ENCODE results near the gene GPR156.
"Not testable (repeated sequence)": the region's sequence is repeated elsewhere in the genome, so short reads cannot be mapped to it uniquely, and the experiment has no call there.

GPR156 gene

DNA sequence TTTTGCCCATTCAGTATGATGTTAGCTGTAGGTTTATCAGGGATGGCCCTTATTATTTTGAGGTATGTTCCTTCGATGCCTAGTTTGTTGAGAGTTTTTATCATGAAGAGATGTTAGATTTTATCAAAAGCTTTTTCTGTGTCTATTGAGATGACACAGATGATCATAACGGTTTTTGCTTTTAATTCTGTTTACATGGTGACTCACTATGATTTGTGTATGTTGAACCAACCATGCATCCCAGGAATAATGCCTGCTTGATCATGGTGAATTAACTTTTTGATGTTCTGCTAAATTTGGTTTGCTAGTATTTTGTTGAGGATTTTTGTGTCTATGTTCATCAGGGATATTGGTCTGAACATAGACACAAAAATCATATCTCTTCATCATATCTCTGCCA is 8.3 kb downstream of the GPR156 start:
- DNase-seq (ENCODE audit: low read depth): no peak
- H3K4me3 ChIP-seq (ENCODE audit: low read depth, low read length): no peak overlapping the region

DNA sequence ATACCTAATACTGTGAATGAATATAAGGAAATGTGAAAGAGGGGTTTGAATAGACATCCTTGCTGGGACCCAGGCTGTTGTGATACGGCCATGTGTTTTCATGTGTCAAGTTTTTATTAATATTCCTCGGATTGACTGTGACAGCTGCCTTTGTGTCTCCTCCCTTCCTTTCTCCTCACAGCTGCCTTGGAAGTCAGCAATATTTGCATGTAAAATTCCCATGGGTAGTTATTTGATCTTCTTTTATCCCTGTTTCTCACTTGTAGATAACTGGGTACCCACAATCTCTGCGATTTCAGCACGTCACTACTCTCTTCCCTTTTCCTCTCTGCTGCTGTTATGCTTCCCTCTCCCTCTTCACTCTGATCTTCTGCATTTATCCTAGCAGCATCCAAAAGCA is 9.4 kb downstream of the GPR156 start:
- peak; percentile 29 for DNase-seq (ENCODE audit: low read depth)
- H3K4me3 ChIP-seq (ENCODE audit: low read depth, low read length): no peak overlapping the region

DNA sequence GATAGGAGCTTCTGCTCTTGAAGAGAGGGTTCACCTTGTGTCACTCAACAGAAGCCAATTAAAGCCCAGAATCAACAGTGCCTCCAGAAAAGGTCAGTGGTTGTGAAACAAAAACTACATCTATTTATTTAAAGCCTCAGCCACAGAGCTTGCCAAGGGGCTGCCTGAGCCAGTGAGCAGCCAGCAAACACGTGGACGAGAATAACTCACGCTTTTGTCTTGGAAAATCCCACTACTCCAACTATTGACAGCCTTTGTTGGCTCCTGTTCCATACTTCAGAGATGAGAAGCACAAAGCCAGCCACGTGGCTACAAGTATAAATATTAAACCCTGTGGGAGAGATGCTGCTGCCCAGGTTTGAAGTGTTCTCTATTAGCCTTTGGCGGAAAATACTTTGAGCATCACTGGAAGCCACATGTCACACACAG is 10.3 kb downstream of the GPR156 start:
- no peak overlapping the region for H3K4me3 ChIP-seq (ENCODE audit: low read depth, low read length)
- peak; percentile 19 for DNase-seq (ENCODE audit: low read depth)

DNA sequence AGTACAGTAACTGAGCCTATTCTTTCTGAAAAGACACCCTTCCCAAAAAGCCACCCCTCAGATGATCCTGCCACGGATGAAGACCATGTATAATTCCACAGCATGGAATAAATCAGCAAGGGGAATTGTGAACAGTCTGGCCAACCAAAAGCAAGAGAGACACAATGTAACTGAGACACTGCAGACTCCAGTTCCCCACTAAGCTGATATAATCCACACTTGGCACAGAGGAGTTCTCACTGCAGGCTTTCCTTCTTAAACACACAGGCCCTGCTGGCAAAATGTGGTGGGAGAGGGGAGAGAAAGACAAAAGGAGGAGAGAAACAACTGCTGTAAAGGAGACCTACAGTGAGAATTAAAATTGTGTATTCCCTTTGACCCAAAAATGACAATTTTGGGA is 12.7 kb downstream of the GPR156 start:
- DNase-seq (ENCODE audit: low read depth): no peak
- no peak overlapping the region for H3K4me3 ChIP-seq (ENCODE audit: low read depth, low read length)

DNA sequence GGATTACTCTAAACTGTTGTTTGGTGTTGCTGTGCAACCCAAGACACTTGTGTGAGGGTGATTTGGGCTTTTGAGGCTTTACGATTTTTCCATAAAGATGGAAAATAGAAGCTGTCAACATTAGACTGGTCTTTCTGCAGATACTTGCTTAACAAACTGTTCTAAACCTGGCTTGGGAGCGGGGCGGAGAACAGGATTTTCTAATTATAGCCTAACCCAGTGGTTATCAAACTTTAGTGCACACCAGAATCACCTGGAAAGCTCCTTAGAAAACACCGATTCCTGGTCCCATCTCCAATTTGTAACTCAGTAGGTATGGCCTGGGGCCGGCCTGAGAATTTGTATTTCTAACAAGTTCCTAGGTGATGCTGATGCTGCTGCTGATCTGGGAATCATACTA is 19.0 kb downstream of the GPR156 start:
- DNase-seq (ENCODE audit: low read depth): no peak
- H3K4me3 ChIP-seq (ENCODE audit: low read depth, low read length): no peak overlapping the region

DNA sequence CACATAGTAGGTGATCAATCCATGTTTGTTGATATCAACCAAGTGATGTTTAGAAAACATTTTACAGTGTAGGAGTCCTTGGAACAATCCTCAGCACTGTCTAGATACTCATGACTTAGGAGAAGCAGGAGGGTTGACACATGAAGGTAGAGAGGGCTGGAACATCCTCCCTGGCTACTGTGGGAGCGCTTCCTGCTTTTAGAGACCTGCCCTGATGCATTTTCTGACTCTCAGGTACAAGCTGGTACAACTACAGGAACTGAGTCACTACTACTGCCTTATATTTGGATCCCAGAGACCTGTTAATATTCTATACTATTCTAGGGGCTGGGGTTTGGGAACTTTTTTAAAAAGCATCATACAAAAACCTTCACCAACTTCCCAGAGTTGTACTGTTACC is 20.1 kb downstream of the GPR156 start:
- no peak overlapping the region for H3K4me3 ChIP-seq (ENCODE audit: low read depth, low read length)
- DNase-seq (ENCODE audit: low read depth): no peak

DNA sequence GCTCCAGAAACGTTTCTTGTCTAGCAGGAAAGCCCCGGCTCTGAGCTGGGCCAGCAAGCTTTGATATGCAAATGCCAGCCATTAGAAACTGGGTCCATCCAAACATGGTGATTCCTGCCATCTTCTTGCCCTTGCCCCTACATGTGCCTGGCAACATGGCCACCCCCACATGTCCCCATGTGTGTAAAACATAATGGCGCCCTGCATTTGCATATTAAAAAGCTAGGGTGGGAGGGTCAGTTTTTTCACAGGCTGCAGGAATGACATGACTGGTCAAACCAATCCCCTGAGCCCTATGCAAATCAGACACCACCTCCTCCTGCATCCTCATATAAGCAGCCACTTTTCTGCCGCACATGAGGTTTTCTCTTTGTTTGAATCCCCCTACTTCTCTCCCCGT is 21.2 kb downstream of the GPR156 start:
- DNase-seq (ENCODE audit: low read depth): no peak
- no peak overlapping the region for H3K4me3 ChIP-seq (ENCODE audit: low read depth, low read length)

DNA sequence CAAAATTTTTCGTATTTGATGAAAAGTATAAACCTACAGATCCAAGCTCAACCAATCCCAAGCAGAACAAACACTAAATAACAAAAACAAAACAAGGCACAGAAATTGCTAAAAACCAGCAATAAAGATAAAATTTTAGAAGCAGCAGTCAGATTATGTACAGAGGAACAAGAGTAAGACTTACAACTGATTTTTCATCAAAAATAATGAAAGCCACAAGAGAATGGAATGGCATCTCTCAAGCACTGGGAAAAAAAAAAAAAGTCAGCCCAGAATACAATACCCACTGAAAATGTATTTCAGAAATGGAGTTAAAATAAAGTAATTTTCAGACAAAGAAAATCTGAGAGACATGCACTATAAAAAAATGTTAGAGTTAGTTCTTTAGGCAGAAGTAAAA is 27.0 kb downstream of the GPR156 start:
- H3K4me3 ChIP-seq (ENCODE audit: low read depth, low read length): no peak overlapping the region
- no peak for DNase-seq (ENCODE audit: low read depth)

DNA sequence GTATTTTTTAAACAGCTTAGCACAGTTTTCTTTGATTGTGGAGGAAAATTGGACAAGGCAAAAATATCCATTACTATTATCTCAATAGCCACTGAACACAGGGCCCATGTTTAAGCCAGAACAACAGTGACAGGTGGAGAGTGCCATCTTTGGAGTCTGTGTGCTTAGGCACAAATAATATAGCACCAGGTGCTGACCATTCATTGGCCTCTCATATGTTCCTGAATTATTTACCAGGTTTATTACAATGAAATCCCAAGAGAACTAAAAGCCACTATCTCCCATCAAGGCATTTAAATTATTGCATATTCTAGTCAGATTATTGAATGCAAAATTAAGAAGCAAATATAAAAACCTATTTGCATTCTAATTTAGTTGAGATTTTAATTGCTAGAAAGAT is 39.6 kb downstream of the GPR156 start:
- no peak for DNase-seq (ENCODE audit: low read depth)

DNA sequence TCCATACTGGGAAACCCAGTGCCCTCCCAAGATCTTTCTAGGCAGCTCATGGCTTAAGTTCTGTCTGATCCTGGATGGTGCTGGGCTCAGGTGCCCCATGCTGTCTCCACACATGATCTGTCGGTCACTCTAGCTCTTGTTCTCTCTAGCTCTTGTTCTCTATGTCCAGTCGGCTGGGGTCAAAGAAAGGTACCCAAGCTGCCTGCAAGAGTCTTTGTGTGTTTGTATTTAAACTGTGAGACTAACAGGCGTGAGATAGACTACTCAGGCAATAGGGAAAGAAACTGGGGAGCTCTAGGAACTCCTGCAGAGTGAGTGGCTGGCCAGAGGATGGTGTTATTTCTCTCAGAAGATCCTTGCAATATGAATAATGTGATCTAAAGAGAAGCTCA is 40.2 kb downstream of the GPR156 start:
- DNase-seq (ENCODE audit: low read depth): no peak
- no peak overlapping the region for H3K4me3 ChIP-seq (ENCODE audit: low read depth, low read length)

More for the DNA sequence above, 39.6 kb downstream of the GPR156 start:
- H3K4me3 ChIP-seq (ENCODE audit: low read depth, low read length): no peak overlapping the region

DNA sequence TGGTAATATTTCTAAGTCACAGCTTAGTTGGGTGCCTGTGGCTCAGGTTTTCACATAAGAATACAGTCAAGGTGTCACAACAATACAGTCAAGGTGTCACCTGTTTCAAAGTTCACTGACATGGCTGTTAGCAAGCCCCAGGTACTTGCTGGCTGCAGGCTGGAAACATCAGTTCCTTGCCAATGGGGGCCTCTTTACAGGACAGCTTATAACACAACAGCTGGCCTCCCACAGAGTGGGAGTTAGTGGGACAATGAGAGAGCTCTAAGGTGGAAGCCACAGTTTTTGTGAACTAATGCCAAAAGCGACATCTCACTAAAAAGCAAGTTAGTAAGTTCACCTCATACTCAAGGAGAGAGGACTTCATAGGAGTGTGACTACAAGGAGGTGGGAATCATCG is 45.4 kb downstream of the GPR156 start:
- DNase-seq (ENCODE audit: low read depth): no peak

DNA sequence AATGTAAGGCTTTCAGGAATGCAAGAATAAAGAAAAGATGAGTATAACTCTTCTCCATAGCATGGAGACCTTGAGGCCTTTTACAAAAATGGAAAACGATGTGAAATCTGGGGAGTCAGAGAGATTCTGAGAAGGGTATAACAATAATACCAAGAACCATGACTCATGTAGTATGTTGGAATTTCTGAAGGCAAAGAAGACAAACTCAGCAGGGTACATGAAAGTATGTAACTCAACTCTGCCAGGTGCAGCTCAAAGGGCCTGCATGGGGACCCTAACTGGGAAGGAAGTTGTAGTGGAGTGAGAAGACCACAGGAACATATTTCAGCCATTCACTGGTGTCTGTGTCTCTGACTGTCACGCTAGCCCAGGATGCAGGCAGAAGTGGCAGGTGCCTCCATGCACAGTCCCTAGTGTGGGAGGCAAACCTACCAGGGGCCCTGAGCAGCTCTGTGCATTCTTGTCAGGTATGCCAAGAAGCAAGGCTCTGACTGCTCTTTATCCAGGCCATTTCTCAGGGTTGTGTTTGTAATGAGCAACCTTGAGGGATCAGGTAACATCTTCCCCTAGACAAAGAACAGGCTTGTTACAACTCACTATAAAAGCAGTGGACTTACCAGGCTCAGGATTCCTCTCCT is 57.2 kb downstream of the GPR156 start:
- DNase-seq (ENCODE audit: low read depth): no peak

More for the DNA sequence above, 45.4 kb downstream of the GPR156 start:
- H3K4me3 ChIP-seq (ENCODE audit: low read depth, low read length): no peak overlapping the region

DNA sequence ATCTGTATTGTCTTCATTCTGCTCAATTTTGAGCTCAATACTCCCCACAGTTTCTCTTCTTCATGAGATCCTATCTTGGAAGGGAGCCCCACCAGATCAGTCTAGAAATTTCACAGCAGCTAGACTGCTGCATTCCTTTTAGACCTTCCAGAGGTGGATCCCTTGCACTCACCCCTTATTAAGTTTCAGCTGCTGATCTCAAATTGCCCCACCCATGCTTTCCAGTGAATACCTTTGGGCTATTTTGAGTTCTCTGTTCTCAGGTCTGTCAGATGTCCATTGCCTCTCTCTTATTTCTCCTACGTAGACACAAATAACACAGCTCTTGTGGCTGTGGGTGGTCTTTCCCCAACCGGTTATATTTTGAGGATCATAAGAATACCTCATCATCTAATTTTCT is 60.8 kb downstream of the GPR156 start:
- H3K4me3 ChIP-seq (ENCODE audit: low read depth, low read length): no peak overlapping the region
- no peak for DNase-seq (ENCODE audit: low read depth)

More for the DNA sequence above, 57.2 kb downstream of the GPR156 start:
- H3K4me3 ChIP-seq (ENCODE audit: low read depth, low read length): no peak overlapping the region

DNA sequence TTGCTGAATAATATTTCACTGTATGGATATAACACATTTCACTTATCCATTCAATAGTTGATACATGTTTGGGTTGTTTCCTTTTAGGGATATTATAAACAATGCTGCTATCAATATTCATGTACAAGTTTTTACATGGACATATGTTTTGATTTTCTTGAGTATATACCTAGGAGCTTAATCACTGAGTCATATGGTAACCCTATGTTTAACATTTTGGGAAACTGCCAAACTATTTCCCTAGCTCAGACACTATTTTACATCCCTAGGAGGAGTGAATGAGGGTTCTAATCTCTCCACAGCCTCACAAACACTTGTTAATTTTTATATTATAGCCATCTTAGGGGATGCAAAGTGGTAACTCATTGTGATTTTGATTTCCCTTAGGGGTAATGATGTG is 66.0 kb downstream of the GPR156 start:
- DNase-seq (ENCODE audit: low read depth): no peak
- no peak overlapping the region for H3K4me3 ChIP-seq (ENCODE audit: low read depth, low read length)

DNA sequence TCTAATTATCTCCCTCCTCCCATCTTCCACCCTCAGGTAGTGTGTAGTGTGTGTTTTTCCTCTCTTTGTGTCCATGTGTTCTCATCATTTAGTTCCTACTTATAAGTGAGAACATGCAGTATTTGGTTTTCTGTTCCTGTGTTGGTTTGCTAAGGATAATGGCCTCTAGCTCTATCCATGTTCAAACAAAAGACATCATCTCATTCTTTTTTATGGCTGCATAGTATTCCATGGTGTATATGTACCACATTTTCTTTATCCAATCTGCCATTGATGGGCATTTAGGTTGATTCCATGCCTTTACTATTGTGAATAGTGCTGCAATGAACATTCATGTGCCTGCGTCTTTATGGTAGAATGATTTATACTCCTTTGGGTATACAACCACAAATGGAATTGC is 68.4 kb downstream of the GPR156 start:
- H3K4me3 ChIP-seq (ENCODE audit: low read depth, low read length); DNase-seq (ENCODE audit: low read depth): not testable (repeated sequence)

DNA sequence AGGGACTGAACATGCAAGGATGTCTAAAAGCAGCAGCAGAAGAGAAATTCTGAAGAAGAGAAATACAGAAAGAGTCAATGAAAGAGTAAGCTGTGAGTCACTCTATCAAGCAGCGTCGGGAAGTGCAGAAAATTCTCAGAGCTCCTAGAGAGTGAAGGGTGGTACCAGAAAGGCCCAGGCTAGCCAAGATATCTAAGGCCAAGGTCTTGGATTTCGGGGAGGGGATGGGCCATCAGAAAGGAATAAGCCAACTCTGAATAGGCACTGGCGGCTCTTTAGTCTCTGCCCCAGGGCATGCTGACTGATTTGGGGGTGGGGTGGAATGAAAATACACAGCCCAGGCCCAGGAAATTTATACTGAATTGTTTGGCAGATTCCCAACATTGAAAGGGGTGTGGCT is 70.8 kb downstream of the GPR156 start:
- no peak for DNase-seq (ENCODE audit: low read depth)

DNA sequence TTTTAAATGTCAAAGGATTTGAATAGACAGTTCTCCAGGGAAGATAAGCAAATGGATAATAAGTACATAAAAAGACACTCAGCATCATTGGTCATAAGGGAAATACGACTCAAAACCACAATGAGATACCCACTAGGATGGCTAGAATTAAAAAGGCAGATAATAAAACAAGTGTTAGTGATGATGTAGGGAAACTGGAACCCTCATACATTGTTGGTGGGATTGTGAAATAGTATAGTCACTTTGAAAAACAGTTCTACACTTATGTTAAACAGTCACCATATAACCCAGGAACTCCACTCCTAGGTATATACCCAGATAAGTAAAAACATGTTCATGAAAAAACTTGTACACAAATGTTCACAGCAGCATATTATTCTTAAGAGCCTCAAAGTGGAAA is 72.5 kb downstream of the GPR156 start:
- DNase-seq (ENCODE audit: low read depth): no peak
- H3K4me3 ChIP-seq (ENCODE audit: low read depth, low read length): no peak overlapping the region

More for the DNA sequence above, 70.8 kb downstream of the GPR156 start:
- no peak overlapping the region for H3K4me3 ChIP-seq (ENCODE audit: low read depth, low read length)

DNA sequence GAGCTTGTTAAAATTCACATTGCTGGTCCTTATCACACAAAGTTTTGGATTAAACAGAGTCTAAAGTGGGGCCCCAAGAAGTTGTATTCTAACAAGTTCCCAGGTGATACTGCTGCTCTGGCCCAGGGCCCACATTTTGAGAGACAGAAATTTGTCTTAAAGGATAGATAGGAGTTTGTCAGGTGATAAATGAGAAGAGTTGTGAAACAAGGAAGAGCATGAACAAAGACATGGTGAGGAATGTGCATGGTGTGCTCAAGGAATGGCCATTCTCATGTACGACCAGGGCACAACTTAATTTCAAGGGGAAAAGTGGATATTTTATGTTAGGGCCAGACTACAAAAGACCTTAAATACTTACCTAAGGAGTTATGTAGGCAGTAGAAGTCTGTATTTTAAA is 75.6 kb downstream of the GPR156 start:
- H3K4me3 ChIP-seq (ENCODE audit: low read depth, low read length): no peak overlapping the region
- DNase-seq (ENCODE audit: low read depth): no peak

DNA sequence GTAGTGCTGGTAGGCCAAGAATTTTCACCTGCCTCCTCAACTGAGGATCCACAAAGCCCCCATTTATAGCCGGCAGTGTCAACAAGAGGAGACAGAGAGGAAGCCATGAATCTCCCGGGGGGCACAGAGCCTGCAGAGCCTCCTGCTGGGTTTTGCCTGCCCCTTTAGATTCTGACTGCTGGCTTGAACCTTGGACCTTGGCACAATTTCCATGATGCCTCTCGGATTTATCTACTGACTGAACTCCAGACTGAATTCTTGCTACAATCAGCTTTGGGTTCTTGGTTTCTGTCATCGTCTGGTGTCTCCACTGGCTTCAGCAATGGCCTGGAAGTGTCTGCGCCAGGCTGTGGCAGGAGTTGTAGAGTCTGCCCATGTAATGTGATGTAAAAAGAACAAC is 80.7 kb downstream of the GPR156 start:
- no peak for DNase-seq (ENCODE audit: low read depth)
- H3K4me3 ChIP-seq (ENCODE audit: low read depth, low read length): no peak overlapping the region

DNA sequence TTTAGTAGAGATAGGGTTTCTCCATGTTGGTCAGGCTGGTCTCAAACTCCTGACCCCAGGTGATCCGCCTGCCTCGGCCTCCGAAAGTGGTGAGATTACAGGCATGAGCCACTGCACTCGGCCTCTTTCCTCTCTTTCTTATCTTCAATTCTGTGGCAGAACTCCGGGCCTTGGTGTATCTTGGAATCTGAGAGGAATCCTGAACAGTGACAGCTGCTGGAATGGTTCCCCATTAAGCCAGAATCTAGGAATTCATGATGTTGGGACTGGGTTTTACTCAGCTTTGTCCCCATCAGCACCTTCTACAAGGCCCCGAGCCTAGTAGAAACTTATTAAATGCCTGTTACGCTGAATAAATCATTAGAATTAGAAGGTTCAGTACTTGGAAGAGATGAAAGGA is 81.4 kb downstream of the GPR156 start:
- DNase-seq (ENCODE audit: low read depth): no peak
- H3K4me3 ChIP-seq (ENCODE audit: low read depth, low read length): no peak overlapping the region

DNA sequence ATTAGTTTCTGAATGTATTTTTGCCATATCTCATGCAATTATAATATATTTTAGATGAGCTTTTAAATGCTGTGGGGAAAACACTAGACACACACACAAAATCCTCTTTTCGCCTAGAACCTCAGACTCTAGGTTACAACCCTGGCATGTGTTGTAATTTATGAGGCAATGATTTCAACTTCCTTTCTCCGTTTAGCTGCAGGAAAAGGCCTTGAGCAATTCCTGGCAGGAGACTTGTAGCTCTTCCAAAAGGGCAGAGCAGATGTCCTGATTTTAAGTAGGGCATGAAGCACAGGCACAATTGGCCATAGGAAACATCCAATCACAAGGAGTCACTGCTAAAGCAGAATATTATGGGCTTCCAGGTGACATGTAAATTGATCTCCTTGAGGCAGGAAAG is 82.0 kb downstream of the GPR156 start:
- no peak overlapping the region for H3K4me3 ChIP-seq (ENCODE audit: low read depth, low read length)
- DNase-seq (ENCODE audit: low read depth): peak; percentile 75

DNA sequence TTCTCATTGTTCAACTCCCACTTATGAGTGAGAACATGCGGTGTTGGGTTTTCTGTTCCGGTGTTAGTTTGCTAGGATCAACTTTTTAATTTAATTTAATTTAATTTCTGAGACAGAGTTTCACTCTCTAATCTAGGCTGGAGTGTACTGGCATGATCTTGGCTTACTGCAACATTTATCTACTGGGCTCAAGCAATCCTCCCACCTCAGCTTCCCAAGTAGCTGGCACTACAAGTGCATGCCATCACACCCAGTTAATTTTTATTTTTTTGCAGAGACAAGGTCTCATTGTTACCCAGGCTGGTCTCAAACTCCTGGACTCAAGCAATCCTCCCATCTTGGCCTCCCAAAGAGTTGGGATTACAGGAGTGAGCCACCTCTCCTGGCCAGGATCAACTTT is 82.7 kb downstream of the GPR156 start:
- no peak overlapping the region for H3K4me3 ChIP-seq (ENCODE audit: low read depth, low read length)
- no peak for DNase-seq (ENCODE audit: low read depth)
